Endothelial cell of umbilical vein (primary cell): ENCODE results near the gene CHSY1. TPM values are rescaled to one million over a fixed set of nuclear protein-coding genes. Genes with fewer than 3 reads are reported as not detected.

Source experiments
- BruUV-seq: library from RNA; stranded (reverse); fragments of 400-500 nt; replicated peaks from 2 replicates; lab custom pipeline; 2021; lab: Mats Ljungman, UMichigan
- CTCF ChIA-PET: fragments of 300-600, 350-600 bp; sonication (Branson Sonifier 250); formaldehyde crosslinking; loops from one replicate; lab custom pipeline; 2021; ENCODE audit warnings: antibody characterized with exemption, inconsistent platforms; lab: Charles Lee
- POLR2A ChIA-PET: fragments of 300-600, 350-600 bp; sonication (Branson Sonifier 250); formaldehyde crosslinking; loops from one replicate; lab custom pipeline; 2021; ENCODE audit warnings: antibody characterized with exemption, inconsistent platforms; lab: Charles Lee
- DNase-seq: peaks from one replicate; pipeline ENCODE4 v3.0.0-alpha.2; 2011; ENCODE audit warnings: low read depth, low spot score
- FAIRE-seq: peaks from 2 replicates; lab custom pipeline; 2011; peaks lifted over from hg19 to GRCh38; lab: Jason Lieb, UNC
- H2AFZ ChIP-seq: 2 replicates; pipeline ENCODE4 v1.6.0; 2012; ENCODE audit warnings: low read depth, low read length, control low read depth, inconsistent platforms
- H3K27ac ChIP-seq: 2 replicates; pipeline ENCODE4 v1.5.1; 2011; ENCODE audit warnings: low read depth, mild to moderate bottlenecking, control low read depth, low read length, moderate library complexity; ENCODE audit not compliant: insufficient read depth
- H3K27me3 ChIP-seq, 2 experiments: 2 replicates each; pipeline versions ENCODE4 v1.6.0 to v1.6.1; 2011; ENCODE audit warnings: low read length in 2 of 2, mixed read lengths in 1 of 2; ENCODE audit not compliant: control insufficient read depth in 2 of 2, insufficient read depth in 2 of 2
- H3K36me3 ChIP-seq, 2 experiments: 2 replicates in 1 of 2; 3 replicates in 1 of 2; pipeline ENCODE4 v1.5.1; 2011; ENCODE audit warnings: low read length in 2 of 2, mild to moderate bottlenecking in 1 of 2, moderate library complexity in 1 of 2; ENCODE audit not compliant: control insufficient read depth in 2 of 2, insufficient read depth in 2 of 2; ENCODE audit errors: extremely low read depth in 1 of 2
- H3K4me1 ChIP-seq: 3 replicates; pipeline ENCODE4 v1.5.1; 2011; ENCODE audit warnings: mild to moderate bottlenecking, low read length; ENCODE audit not compliant: control insufficient read depth, insufficient read depth; ENCODE audit errors: extremely low read depth
- H3K4me2 ChIP-seq: 2 replicates; pipeline ENCODE4 v1.6.1; 2011; ENCODE audit warnings: low read length, control low read depth, mixed read lengths; ENCODE audit not compliant: insufficient read depth
- H3K4me3 ChIP-seq, 3 experiments: fragments of 200-600 bp in 1 of 3; sonication (generic), shearing (Covaris generic) in 1 of 3; replicated peaks in 1 of 3; 2 replicates each; pipeline ENCODE4 v1.5.1; 2011 to 2016; ENCODE audit warnings: control low read depth in 3 of 3, low read length in 3 of 3, mild to moderate bottlenecking in 2 of 3, inconsistent platforms in 1 of 3, low read depth in 1 of 3, moderate library complexity in 1 of 3; ENCODE audit not compliant: insufficient read depth in 1 of 3
- H3K79me2 ChIP-seq: 2 replicates; pipeline ENCODE4 v1.6.0; 2012; ENCODE audit warnings: low read length, inconsistent platforms; ENCODE audit not compliant: control insufficient read depth, insufficient read depth
- H3K9ac ChIP-seq: replicated peaks from 2 replicates; pipeline ENCODE3; 2011; ENCODE audit warnings: low read length, control low read depth; ENCODE audit not compliant: insufficient read depth; ENCODE audit errors: extremely low read depth
- H3K9me1 ChIP-seq: replicated peaks from 3 replicates; pipeline ENCODE4 v1.6.0; 2011; ENCODE audit warnings: mild to moderate bottlenecking, low read length; ENCODE audit not compliant: control insufficient read depth, insufficient read depth; ENCODE audit errors: extremely low read depth
- H3K9me3 ChIP-seq: replicated peaks from 2 replicates; pipeline ENCODE4 v1.5.1; 2012; ENCODE audit warnings: low read length, inconsistent platforms; ENCODE audit not compliant: control insufficient read depth, insufficient read depth
- H4K20me1 ChIP-seq: replicated peaks from 2 replicates; pipeline ENCODE3; 2011; ENCODE audit warnings: mild to moderate bottlenecking, low read length; ENCODE audit not compliant: control insufficient read depth, insufficient read depth; ENCODE audit errors: extremely low read depth
- EZH2 ChIP-seq: IDR thresholded peaks from 2 replicates; pipeline ENCODE4 v1.6.1; 2012; ENCODE audit warnings: borderline replicate concordance, low read depth, mild to moderate bottlenecking, moderate library complexity, low read length, inconsistent platforms; ENCODE audit not compliant: severe bottlenecking
- FOS ChIP-seq: IDR thresholded peaks from 2 replicates; pipeline ENCODE4 v1.6.1; 2011; ENCODE audit warnings: mild to moderate bottlenecking, low read length, moderate library complexity, borderline replicate concordance; ENCODE audit not compliant: insufficient read depth
- GATA2 ChIP-seq: IDR thresholded peaks from 2 replicates; pipeline ENCODE4 v1.7.0; 2011; ENCODE audit warnings: low read depth, mild to moderate bottlenecking, moderate library complexity, mixed read lengths, low read length; ENCODE audit not compliant: insufficient read length, insufficient read depth
- JUN ChIP-seq: IDR thresholded peaks from 2 replicates; pipeline ENCODE4 v1.6.1; 2011; ENCODE audit warnings: borderline replicate concordance, low read depth; ENCODE audit not compliant: insufficient read length, insufficient read depth
- MYC ChIP-seq: IDR thresholded peaks from one replicate; pipeline ENCODE4 v1.6.1; 2011; ENCODE audit warnings: mild to moderate bottlenecking, low read depth, low read length
- POLR2A ChIP-seq: IDR thresholded peaks from 2 replicates; pipeline ENCODE4 v1.6.1; 2012; ENCODE audit warnings: low read depth, mild to moderate bottlenecking, control low read depth, low read length
- POLR2AphosphoS5 ChIP-seq: IDR thresholded peaks from 2 replicates; pipeline ENCODE4 v1.6.1; 2012; ENCODE audit warnings: low read depth, mild to moderate bottlenecking, control low read depth, low read length, moderate library complexity; ENCODE audit not compliant: insufficient read depth
- dilution Hi-C: fragments of 300-500 bp; cut with MboI; formaldehyde crosslinking; loops from one replicate; pipeline ENCODE4 v1.15.0; 2019; ENCODE audit warnings: low sequenced_read_pairs; ENCODE audit not compliant: extremely low pct_ligation_motif_present
- intact Hi-C: fragments of 100-400 bp; cut with micrococcal nuclease; formaldehyde crosslinking; loops from one replicate; pipeline ENCODE4 v1.10.0; 2022
- polyA plus RNA-seq, 4 experiments: library from polyadenylated mRNA; depleted of rRNA in 3 of 4; stranded (reverse) in 3 of 4; unstranded in 1 of 4; fragments of >200 nt; gene quantifications; 2 replicates each; pipeline versions ENCODE4 v1.2.1 to v1.2.3, GENCODE V29; 2011 to 2012; ENCODE audit warnings: missing spikeins in 1 of 4
- total RNA-seq: library from RNA; stranded (reverse); gene quantifications from 2 replicates; pipeline ENCODE4 v1.2.3, GENCODE V29; 2021
- TF ChIP-seq, protein P1 (sequence below): IDR thresholded peaks from 2 replicates; pipeline ENCODE4 v1.6.1; 2011; ENCODE audit not compliant: insufficient read depth, insufficient read length
- TF ChIP-seq, protein P2 (sequence below), 2 donors: IDR thresholded peaks; 1 replicate in 1 of 2; 2 replicates in 1 of 2; pipeline ENCODE4 v1.5.1; 2011; ENCODE audit warnings: low read length in 2 of 2, mild to moderate bottlenecking in 2 of 2, moderate library complexity in 2 of 2, control low read depth in 1 of 2, inconsistent platforms in 1 of 2, low read depth in 1 of 2; ENCODE audit not compliant: insufficient read depth in 1 of 2; ENCODE audit errors: extremely low read depth in 1 of 2

CHSY1 gene
- total and polyA plus RNA-seq, 2 donors (not counting 3 experiments of a cell fraction or from before 2014, with no cell fraction given): 23.7 to 50.8 TPM

- H3K4me1 ChIP-seq: peaks cover 52% of the 10 kb centered on the region
- H3K27ac ChIP-seq: no peak overlapping the region
- H2AFZ ChIP-seq: no peak overlapping the region
- POLR2A ChIA-PET: no interaction called here
- H3K79me2 ChIP-seq: no peaks in the 10 kb centered on the region
- FAIRE-seq (no peak), DNase-seq (no peak)
- H3K27me3 ChIP-seq: no peaks in the 10 kb centered on the region
- no peaks in the 10 kb centered on the region for H3K9me1 ChIP-seq
- TF ChIP-seq POLR2A (no peak), EZH2 (no peak), POLR2AphosphoS5 (no peak), FOS (no peak), JUN (no peak), MYC (no peak), GATA2 (no peak)
- TF ChIP-seq, protein P1, sequence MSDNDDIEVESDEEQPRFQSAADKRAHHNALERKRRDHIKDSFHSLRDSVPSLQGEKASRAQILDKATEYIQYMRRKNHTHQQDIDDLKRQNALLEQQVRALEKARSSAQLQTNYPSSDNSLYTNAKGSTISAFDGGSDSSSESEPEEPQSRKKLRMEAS: no peak
- TF ChIP-seq, protein P2, sequence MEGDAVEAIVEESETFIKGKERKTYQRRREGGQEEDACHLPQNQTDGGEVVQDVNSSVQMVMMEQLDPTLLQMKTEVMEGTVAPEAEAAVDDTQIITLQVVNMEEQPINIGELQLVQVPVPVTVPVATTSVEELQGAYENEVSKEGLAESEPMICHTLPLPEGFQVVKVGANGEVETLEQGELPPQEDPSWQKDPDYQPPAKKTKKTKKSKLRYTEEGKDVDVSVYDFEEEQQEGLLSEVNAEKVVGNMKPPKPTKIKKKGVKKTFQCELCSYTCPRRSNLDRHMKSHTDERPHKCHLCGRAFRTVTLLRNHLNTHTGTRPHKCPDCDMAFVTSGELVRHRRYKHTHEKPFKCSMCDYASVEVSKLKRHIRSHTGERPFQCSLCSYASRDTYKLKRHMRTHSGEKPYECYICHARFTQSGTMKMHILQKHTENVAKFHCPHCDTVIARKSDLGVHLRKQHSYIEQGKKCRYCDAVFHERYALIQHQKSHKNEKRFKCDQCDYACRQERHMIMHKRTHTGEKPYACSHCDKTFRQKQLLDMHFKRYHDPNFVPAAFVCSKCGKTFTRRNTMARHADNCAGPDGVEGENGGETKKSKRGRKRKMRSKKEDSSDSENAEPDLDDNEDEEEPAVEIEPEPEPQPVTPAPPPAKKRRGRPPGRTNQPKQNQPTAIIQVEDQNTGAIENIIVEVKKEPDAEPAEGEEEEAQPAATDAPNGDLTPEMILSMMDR (IDR thresholded peaks at IDR 0.05; ENCODE audit: extremely low read depth in 1 of 2, insufficient read depth in 1 of 2, low read depth in 1 of 2, low read length in 2 of 2): no peak
- no TSS peak for BruUV-seq
- no peaks in the 10 kb centered on the region for H3K9me3 ChIP-seq
- no peak overlapping the region for H3K9ac ChIP-seq
- intact Hi-C loops: loop anchor here (10.0 kb wide), 1 partner anchor 158 kb away; no protein-coding TSS in a partner anchor
- H4K20me1 ChIP-seq: no peaks in the 10 kb centered on the region
- CTCF ChIA-PET: interaction anchor here (1.3 to 1.8 kb wide), 2 partner anchors 11 to 48 kb away, joined by 3 to 4 read pairs; no protein-coding TSS in a partner anchor
- peaks cover 0 to 1% of the 10 kb centered on the region in 2 experiments for H3K36me3 ChIP-seq
- dilution Hi-C loops: no loop called here
- no peak overlapping the region for H3K4me2 ChIP-seq
- no peak overlapping the region for H3K4me3 ChIP-seq
These were observed 79.3 kb downstream of the CHSY1 start for GRCh38 chr15:101172501-101173071.
